ENCODE measurements around the gene MDM4.

MDM4 gene

DNA sequence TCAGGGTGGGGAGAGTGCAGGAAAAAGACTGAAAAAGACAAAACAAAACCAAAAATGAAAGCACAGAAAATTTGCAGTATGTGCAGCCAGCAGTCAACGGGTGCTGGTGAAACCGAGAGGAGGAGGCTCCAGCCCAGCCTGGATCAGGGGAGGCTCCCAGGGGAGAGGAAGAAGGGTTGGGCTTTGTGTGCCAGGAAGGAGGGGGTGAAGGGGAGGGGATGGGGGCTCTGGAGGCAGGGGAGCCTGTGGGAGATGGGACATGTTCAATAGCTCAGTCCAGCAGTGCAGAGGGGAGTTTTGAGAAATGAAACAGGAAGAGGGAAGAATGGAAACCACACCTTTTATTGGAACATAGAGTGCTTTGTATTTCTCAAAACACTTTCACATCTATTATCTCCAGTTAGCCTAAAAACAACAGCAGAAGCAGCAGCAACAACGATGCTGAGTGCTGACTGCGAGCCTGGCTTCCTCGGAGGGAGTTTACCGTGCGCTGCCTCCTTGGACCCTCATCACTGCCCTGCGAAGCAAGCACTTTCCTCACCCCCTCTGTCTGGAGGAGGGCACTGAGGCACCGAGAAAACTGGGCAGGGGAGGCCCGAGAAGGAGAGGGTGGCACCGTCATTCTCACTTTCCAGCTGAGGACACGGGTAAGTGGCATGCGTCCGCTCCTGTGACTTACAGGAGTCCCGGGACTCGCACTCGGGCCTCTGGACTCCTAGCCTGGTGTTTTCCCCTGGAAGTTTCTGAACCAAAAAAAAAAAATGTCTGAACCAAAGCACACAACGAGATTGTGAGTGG is 62.9 kb downstream of the MDM4 start:
- peak; percentile 22 for DNase-seq (ENCODE audit: low read depth, low spot score)

DNA sequence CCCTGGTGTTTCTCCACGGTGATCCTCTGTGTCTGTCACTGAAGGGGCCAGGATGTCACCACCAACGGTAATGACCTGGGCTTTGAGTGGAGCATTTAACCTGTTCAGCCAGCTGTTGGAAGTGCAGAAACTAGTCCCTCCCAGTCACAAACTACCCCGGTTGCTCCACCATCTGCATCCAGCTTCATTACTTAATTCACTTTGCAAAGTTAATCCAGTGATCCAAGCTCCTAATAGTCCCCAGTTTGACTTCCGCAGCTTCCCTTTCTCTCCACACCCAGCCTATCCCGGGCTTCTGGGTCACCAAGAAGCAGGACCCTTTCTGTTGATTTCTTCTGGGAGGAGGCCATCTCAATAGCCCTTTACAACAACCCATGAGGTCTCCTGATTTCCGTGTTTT is 63.5 kb downstream of the MDM4 start:
- no peak for DNase-seq (ENCODE audit: low read depth, low spot score)

DNA sequence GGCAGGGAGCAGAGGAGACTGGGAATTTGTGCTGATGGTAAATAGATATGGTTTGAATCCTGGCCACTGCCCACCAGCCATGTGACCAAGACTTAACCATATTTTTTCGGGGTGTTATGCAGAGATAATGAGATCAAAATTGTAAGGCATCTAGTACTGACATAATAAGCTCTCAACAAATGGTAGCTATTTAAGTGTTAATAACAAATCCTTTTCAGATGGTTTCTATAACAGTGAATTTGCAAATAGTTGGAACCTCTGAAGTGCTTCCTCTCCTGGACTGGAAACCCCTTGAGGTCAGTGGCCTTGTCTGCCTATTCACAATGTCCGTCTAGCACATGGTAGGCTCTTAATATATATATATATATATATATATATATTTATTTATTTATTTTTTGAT is 64.7 kb downstream of the MDM4 start:
- no peak for DNase-seq (ENCODE audit: low read depth, low spot score)

DNA sequence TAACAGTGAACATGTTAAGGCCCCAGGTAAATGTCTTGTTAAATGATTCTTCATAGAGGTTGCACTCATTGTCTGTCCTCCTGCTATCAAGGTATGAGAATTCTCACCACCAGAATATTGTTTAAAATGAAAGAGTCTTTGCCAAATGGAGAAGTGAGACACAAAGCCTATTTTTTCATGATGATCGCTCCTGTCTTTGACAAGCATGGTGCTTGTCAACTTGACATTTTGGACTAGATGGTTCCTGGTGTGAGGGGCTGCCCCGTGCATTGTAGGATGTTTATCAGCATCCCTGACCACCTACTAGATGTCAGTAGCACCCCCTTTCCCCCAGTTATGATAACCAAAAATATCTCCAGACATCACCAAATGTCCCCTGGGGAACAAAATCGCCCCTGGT is 65.6 kb downstream of the MDM4 start:
- no peak for DNase-seq (ENCODE audit: low read depth, low spot score)

DNA sequence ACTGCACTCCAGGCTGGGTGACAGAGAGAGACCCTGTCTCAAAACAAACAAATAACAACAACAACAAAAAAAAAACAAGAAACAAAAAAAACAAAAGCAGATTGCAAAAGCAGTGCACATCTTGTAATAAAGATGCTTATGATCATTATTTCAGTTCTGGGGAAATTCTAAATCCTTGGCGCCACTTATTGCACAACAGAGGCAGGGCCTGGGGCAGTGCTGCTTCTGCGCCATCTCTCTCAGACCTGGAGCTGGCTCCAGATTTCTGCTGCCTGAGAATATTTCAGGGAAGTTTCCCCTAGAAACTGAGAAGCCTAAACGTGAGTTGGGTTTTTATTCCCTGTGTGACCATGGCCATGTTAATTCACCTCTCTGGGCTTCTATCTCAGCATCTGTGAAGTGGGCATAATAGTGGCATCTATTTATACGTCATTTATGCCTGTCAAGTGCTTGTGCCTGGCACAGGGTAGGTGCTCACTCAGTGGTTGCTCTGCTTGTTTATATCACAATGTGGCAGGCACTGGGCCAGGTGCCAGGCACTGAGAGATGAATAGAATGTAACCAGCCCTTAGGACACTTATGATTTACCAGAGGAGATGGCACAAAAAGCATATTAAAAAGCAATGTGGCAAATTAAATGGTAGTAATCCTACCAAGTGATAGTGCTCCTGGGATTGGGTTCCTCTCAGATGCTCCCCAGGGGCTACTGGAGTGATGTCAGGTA is 67.9 kb downstream of the MDM4 start:
- DNase-seq (ENCODE audit: low read depth, low spot score) = peak; percentile 16

DNA sequence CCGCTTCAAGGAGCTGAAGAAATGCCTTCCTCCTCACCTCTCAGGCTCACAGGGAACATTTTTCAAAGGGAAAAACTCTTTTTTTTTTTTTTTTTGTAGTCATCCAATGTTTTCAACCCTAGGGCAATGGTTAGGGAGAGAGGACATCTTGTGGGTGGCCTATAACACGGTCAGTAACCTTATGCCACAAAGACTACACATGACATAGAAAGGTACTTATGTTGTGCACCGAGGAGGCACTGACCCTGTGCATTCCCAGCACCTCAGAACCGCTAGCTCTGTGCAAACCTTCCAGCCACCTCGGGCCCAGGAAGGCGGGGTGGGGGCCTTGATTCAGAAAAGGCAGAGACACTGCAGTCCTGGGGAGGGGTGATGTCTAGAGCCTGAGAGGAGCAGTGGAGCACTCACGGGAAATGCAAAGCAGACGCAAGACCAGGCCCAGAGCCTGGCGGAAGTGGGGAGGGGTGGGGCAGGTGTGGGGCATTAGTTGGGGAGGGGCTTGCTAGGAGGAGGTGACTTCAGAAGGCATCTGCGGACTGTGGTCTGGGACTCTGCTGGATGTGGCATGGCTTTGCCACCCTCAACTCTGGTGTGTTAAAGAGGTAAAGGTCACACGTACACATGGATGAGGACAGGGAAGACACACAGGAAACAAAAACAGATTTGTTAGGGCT is 68.6 kb downstream of the MDM4 start:
- DNase-seq (ENCODE audit: low read depth, low spot score) = no peak

DNA sequence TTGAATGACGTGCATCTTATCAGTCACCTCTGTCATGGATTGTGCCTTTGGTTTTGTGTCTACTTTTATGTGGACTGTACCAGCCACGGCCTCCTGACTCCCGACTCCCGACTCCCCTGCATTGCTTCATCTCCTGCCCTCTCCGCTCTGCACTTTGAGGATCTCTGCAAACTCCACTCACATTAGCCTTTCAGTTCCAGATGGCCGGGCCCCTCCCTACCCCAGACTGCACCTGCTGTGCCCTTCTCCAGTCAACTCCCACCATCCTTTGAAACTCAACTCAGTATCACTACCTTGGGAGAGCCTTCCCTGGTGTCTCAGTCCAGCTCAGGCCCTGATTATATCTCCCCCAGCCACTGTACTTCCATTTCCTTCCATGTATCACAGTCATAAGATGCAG is 71.4 kb downstream of the MDM4 start:
- no peak for DNase-seq (ENCODE audit: low read depth, low spot score)

DNA sequence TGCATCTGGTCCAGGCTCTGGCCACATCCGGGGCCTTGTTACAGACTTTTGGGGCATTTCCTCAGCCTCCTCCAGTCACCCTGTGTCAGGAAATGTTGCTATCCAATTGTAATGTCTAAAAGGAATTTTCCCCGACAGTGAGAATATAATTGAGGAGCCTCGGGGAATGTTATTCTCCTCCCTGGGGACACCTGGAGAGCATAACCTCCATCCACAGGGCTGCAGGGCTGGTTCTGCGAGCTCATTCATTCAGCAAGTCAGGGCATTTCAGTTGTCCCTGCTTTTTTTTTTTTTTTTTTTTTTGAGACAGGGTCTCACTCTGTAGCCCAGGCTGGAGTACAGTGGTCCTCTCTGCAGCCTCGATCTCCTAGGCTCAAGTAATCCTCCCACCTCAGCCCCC is 72.6 kb downstream of the MDM4 start:
- no peak for DNase-seq (ENCODE audit: low read depth, low spot score)

DNA sequence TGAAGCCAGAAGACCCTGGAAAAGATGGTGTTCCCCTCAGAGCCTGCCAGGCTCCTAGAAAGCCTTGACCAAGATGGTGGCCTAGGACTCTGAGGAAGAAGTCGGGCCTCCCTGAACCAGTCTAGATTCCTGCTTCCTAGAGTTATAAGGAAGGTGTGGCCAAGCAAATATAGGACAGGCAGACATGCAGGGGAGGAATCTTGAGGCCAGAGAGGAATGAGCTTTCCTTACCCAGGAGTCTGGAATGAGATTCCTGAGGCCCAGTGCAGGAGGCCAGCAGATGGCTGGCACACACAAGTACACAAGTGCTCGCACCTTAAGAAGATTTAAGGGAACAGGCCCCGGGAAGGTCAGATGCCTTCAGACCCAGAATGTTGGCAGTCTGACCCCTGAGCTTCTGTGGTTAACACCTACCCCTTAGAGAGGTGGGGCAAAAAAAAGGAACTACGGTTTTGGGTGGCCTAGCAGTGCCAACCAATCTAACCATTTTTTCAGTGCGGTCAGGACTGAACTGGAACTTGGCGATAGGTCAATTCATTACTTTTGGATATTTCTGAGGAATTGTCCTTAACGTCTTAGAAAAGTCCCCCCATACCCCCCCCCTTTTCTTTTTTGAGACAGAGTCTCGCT is 73.3 kb downstream of the MDM4 start:
- DNase-seq (ENCODE audit: low read depth, low spot score) = peak; percentile 56

DNA sequence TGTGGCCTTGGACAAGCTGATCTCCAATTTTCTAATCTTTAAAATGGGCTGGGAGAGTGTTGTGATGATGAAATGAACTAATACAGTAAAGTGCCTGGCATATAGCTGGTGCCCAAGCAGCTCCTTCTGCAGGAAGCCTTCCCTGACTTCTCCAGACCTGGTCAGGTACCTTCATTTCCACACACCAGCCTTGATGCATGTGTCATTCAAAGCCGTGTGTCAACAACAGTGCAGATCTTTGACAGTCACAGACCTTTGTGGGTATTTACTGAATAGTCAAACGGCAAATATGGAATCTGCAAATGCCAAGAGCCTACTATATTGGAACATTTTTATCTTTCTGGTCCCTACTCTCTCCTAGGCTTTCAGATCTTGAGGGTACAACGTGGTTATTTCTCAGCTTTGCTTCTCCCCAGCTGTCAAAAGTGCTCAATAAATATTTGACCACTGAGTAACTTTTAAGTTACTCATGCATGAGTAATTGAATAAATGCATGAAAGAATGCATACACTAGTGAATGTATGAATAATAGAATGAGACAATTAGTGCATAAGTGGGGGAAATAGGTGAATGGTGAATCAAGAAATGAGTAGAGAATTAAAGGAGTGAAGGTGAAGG is 75.4 kb downstream of the MDM4 start:
- DNase-seq (ENCODE audit: low read depth, low spot score) = peak; percentile 36

DNA sequence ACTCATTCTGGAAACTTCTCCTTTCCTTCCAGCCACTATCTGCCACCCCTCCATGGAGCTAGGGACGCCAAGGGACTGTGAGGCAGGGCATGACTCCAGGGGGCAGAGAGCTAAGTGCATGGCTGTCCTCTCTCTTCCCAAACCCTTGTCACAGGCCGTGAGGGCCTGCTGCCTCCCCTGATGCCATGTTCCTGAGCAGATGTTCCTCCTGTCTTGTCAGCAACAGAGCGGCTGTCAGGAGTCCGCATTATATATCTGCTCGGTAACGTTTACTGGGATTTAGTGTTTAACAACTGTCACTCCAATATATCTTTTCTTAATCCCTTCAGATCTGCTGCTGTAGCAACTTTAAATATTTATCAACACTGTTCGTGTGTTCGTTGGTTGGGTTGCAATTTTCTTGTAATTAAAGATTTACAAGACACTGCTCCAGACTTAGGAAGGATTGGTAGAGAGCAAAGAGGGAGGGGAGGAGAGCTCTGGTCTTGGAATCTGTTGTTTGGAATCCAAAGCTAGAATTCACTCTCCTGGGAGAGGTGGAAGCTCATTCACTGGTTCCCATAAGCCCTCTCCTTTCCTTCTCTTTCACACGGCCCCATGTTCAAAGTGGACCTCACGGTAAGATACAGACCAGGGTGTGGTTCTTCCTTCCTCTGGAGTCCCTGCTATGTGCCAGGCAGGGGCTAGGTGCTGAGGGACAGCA is 76.2 kb downstream of the MDM4 start:
- DNase-seq (ENCODE audit: low read depth, low spot score) = no peak

DNA sequence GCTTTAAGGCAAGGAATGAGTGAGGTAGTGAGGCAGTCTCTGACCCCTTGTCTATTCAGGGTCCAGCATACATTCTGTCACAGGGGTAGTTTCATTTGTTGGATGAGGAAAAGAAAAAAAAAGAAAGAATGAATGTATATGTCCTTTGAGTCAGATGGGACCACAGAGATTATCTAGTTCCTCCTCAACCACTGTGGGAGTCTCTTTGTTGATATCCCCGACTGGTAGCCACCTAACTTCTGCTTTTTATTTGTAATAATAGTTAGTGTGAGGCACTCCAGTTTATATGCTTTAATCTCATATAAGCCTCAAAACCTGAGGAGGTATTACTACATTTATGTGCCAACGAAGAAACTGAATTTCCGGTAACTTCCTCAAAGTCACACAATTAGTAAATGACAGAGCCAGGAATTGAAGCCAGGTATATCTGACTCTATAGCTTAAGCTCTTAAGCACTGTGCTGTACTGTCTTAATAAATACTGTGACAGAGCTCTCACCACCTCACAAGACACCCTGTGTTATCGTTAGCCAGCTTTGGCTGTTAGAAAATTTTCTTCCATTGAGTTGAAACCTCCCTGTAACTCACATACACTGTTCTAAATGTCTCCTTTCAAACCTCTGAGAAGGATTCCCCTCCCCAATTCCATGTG is 82.2 kb downstream of the MDM4 start:
- no peak for DNase-seq (ENCODE audit: low read depth, low spot score)

DNA sequence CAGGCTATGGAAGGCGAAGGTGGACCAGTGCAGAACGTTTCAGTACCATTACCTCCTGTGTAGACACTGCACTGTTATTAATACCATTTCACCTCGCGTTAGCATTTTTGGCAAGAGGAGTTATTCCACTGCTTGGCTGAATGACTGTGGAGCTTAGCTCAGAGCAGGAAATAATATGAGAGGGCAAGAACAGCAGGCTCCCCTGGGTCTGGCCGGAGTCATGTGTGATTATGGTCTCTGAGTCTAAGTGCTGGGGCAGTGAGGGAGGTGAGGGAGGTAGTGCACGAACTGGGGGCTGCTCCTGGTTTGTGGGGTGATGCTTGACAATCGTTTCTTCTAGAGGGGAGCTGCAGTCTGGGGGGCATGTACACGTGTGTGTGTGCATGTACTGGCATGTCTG is 82.9 kb downstream of the MDM4 start:
- DNase-seq (ENCODE audit: low read depth, low spot score) = no peak

DNA sequence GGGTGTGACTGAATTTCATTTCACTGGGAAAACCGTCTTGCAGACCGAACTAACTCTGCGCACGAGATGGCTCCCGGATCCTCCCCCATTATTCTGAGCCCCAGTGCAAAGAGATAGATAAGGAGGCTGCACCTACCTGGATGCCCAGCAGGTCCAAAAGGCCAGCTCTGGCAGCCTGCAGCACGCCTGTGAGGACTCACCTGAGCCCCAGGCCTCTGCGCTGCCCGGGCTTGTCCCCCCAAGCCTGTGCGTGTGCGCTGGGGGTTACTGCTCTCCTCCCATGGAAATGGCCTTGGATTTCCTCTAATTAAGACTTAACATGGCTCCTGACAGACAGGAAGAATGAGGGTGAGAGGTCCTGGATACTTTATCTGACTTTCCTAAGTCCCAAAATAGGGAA is 83.4 kb downstream of the MDM4 start:
- no peak for DNase-seq (ENCODE audit: low read depth, low spot score)

DNA sequence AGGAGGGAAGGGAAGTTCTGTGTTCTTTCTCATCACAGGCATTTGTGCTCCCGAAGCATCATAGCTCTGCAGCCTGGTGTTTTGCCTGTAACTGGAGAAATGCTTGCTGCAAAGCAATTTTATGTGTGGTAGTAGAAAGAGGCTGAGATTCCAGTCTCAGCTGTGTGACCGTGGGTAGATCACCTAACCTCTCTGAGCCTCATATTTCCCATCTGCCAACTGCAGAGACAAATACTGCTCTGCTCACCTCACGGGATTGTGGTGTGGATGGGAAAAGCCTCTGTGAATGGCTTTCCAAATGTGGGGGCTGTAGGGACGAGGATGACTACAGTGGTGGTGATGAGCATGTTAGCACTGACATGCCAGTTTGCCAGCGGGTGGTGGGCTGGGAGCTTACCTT is 84.0 kb downstream of the MDM4 start:
- DNase-seq (ENCODE audit: low read depth, low spot score) = no peak

DNA sequence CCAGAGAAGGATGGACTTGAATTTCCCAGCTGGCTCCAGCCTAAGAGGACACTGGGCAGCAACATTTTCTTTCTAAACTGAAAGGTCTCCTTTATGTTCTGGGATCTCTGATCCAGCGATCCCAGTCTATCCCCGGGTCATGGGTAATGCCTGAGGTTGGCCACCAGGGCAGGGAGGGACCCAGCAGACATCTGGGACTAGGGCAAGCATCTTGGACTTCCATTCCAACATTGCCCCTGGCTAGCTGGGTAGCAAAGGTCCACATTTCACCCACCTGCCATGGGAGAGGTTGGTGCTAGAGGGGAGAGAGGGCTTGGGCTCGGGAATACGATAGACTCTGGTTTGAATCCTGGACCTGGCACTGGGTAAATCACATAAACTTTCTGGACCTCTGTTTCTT is 84.8 kb downstream of the MDM4 start:
- no peak for DNase-seq (ENCODE audit: low read depth, low spot score)

DNA sequence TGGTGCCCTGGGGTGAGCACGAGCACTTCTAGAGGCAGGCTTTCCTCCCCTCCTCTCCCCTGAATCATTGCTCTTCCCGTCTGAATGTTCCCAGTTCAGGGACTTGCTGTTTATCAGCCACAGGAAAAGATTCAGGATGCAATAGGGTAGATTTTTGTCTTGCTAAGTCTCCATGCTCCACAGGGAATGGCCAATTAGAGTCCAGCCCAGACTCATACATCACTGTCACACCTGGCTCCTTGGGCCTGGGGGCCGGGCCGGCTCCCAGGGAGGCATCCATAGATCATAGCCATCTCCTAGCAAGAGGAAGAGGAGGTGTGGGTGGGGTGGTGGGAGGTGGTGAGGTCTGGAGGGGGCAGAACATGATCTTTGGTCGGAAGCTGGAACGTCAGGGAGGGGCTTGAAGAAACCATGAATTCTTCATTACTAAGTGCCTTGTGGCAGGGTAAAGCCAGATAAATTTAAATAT is 85.9 kb downstream of the MDM4 start:
- DNase-seq (ENCODE audit: low read depth, low spot score) = no peak

DNA sequence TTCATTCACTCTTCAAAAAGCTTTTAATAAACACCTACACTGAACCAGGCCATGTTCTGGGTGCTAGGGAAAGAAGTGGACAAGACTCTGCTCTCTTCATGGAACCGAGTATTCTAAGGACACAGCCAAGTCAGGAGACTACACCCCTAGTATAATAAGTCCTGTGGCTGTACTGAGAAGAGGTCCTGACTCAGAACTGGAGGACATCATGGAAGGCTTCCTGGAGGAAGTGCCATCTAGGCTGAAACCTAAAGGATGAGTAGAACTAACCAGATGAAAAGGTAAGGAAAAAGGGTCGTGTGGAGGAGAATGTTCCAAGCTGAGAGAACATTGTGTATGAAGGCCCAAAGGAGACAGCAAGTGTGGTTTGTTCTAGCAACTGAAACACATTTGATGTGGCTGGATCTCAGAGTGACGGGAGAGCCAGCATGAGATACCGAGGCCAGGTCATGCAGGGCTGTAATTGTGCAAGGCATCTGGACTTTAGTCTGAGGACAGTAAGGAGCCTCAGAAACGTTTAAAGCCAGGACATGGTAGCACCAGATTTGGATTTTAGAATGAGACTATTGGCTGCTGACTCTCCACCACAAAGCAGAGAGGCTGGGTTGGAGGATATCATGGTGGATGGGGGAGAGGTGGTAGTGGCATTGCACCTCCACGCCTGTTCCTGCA is 86.8 kb downstream of the MDM4 start:
- no peak for DNase-seq (ENCODE audit: low read depth, low spot score)

DNA sequence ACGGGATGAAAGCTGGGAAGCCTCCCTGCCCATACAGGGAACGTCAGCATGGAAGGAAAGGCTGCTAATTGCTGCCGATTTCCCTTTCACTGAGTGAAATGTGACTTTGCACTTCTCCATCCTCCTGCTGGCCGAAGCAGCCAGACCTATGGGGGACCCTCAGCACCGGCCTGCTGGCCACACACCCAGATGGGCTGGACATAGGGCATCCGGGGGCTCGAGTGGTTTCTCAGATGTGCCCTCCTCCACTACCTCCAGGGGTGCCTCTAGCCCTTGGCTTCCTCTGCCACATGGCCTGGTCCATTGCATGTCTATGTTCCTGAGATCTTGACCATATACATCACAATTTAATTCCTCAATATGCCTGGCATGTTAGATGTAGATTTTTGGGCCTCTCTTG is 89.6 kb downstream of the MDM4 start:
- DNase-seq (ENCODE audit: low read depth, low spot score) = no peak
